ENCODE data around the gene USF1. TPM values are rescaled to one million over a fixed set of nuclear protein-coding genes. Genes with fewer than 3 reads are reported as not detected.

USF1 gene
- total and polyA plus RNA-seq, 8 donors: 7.2 to 566 (median 60.5) TPM

DNA sequence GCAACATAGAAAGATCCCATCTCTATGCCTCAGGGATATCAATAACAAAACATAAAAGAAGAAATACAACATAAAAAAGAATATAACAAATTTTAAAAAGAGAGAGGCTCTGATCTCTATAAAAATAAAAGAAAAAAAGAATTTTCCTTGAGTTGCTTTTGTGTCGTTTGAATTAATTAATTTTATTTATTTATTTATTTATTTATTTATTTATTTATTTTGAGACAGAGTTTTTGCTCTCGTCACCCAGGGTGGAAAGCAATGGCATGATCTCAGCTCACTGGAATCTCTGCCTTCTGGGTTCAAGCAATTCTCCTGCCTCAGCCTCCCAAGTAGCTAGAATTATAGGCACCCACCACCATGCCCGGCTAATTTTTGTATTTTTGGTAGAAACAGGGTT lies 33.4 kb downstream of the USF1 start:
- H3K4me1 ChIP-seq: peaks cover 31 to 68% (median 39%) of the 10 kb centered on the region in 4 donors
- no peak for DNase-seq
- intact Hi-C loops (cut with DNase I; ENCODE audit: low total_unique reads): no loop called here
- TF ChIP-seq POLR2AphosphoS5 (IDR thresholded peaks at IDR 0.05) (no peak), POLR2A (IDR thresholded peaks at IDR 0.05) (no peak), EP300 (IDR thresholded peaks at IDR 0.05) (no peak)
- TF ChIP-seq, protein P1, sequence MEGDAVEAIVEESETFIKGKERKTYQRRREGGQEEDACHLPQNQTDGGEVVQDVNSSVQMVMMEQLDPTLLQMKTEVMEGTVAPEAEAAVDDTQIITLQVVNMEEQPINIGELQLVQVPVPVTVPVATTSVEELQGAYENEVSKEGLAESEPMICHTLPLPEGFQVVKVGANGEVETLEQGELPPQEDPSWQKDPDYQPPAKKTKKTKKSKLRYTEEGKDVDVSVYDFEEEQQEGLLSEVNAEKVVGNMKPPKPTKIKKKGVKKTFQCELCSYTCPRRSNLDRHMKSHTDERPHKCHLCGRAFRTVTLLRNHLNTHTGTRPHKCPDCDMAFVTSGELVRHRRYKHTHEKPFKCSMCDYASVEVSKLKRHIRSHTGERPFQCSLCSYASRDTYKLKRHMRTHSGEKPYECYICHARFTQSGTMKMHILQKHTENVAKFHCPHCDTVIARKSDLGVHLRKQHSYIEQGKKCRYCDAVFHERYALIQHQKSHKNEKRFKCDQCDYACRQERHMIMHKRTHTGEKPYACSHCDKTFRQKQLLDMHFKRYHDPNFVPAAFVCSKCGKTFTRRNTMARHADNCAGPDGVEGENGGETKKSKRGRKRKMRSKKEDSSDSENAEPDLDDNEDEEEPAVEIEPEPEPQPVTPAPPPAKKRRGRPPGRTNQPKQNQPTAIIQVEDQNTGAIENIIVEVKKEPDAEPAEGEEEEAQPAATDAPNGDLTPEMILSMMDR (IDR thresholded peaks at IDR 0.05): no peak
- H3K4me3 ChIP-seq: no peak overlapping the region
- H3K27me3 ChIP-seq: no peaks in the 10 kb centered on the region
- no peaks in the 10 kb centered on the region for H3K9me3 ChIP-seq
- H3K27ac ChIP-seq: peak overlapping the region in 4 of 5 donors; percentile 87 to 95 (median 90)
- H3K36me3 ChIP-seq: no peaks in the 10 kb centered on the region
- 85 to 91% (median 90%) methylated on average over 3 of the region's 3 CpGs for WGBS, 5 donors

DNA sequence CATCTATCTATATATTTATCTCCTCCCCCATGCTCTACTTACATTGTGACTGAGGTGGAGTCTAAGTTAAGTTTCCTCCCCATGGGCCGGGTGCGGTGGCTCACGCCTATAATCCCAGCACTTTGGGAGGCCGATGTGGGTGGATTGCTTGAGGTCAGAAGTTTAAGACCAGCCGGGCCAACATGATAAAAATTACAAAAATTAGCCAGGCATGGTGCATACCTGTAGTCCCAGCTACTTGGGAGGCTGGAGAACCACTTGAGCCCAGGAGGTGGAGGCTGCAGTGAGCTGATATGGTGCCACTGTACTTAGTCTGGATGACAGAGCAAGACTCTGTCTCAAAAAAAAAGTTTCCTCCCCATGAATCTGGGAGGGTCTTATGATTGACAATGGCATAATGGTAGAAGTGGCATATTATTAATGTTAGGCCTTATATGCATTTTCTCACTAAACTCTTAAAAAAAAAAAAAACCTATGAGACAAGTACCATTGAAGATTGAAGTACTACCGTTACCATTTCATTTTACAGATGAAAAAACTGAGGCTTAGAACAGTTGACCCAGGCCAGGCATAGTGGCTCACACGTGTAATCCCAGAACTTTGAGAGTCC lies 36.1 kb downstream of the USF1 start:
- Histone ChIP-seq H3K9me3 (no peaks in the 10 kb centered on the region), H3K36me3 (no peaks in the 10 kb centered on the region), H3K27ac (no peak overlapping the region), H3K4me3 (no peak overlapping the region), H3K4me1 (peaks cover 18 to 61% (median 31%) of the 10 kb centered on the region in 4 donors), H3K27me3 (no peaks in the 10 kb centered on the region)
- intact Hi-C loops (cut with DNase I; ENCODE audit: low total_unique reads): no loop called here
- DNase-seq: no peak
- no peak for TF ChIP-seq POLR2AphosphoS5 (IDR thresholded peaks at IDR 0.05)
- no peak for TF ChIP-seq POLR2A (IDR thresholded peaks at IDR 0.05)
- TF ChIP-seq, protein P1 (IDR thresholded peaks at IDR 0.05): no peak
- WGBS, 5 donors: 72 to 90% (median 81%) methylated on average over 7 of the region's 7 CpGs

DNA sequence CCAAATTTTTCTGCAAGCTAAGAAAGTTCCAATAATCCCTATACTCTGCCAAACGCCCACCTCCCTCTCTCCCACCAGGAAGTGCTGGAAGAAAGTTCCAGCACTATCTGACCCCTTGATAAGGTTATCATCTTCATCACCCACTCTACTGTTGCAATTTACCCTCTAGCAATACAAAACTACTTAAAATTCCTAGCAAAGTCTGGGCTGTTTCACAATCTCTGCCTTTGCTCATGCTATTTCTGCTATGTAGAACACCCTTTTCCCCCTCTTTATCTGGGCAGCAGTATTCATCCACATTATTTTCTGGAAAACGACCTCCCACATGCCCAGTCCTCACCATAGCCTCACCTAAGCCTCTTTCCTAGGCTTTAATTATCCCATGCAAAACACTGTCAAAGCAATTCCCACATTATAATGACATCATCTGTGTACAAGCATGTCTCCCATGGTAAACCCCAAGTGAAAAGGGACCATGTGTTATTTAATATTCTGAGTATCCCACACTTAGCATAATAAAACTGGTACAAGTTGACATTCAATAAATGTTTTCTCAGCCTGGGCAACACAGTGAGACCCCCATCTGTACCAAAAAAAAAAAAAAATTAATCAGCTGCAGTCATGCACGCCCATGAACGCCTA lies 36.8 kb downstream of the USF1 start:
- Histone ChIP-seq H3K9me3 (no peaks in the 10 kb centered on the region), H3K4me1 (peaks cover 11 to 54% (median 24%) of the 10 kb centered on the region in 4 donors), H3K4me3 (no peak overlapping the region), H3K27me3 (no peaks in the 10 kb centered on the region), H3K36me3 (no peaks in the 10 kb centered on the region), H3K27ac (no peak overlapping the region)
- 52 to 70% (median 62%) methylated on average over 4 of the region's 4 CpGs for WGBS, 5 donors
- no peak for DNase-seq
- TF ChIP-seq, protein P1 (IDR thresholded peaks at IDR 0.05): no peak
- TF ChIP-seq POLR2A (IDR thresholded peaks at IDR 0.05): no peak
- TF ChIP-seq POLR2AphosphoS5 (IDR thresholded peaks at IDR 0.05): no peak
- no peak for TF ChIP-seq EP300 (IDR thresholded peaks at IDR 0.05)
- intact Hi-C loops (cut with DNase I; ENCODE audit: low total_unique reads): no loop called here

DNA sequence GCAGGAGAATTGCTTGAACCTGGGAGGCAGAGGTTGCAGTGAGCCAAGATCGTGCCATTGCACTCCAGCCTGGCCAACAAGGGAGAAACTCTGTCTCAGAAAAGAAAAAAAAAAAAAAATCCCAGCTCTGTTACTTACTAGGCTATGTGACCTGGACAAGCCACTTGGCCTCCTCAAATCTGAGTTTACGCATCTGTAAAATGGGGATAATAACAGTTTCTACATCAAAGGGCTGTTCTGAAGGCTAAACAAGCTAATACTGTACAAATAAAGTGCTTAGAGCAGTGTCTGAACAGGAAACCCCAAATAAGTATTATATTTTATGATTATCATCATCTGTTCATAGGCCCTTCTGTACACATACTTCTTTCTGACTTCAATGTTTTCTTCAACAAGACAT lies 38.4 kb downstream of the USF1 start:
- Histone ChIP-seq H3K27ac (no peak overlapping the region), H3K9me3 (no peaks in the 10 kb centered on the region), H3K36me3 (no peaks in the 10 kb centered on the region), H3K4me3 (no peak overlapping the region), H3K27me3 (no peaks in the 10 kb centered on the region), H3K4me1 (peaks cover 0 to 37% (median 14%) of the 10 kb centered on the region in 4 donors)
- WGBS, 5 donors: 92 to 99% (median 93%) methylated on average over 2 of the region's 2 CpGs
- TF ChIP-seq EP300 (IDR thresholded peaks at IDR 0.05) (no peak), POLR2AphosphoS5 (IDR thresholded peaks at IDR 0.05) (no peak), POLR2A (IDR thresholded peaks at IDR 0.05) (no peak)
- TF ChIP-seq, protein P1 (IDR thresholded peaks at IDR 0.05): no peak
- DNase-seq: no peak
- intact Hi-C loops (cut with DNase I; ENCODE audit: low total_unique reads): no loop called here

Data from stomach (tissue), 9 donors.